SU-DHL-6 (cell line): ENCODE results near the gene RALGDS.
"Not testable (repeated sequence)": the region's sequence is repeated elsewhere in the genome, so short reads cannot be mapped to it uniquely, and the experiment has no call there.

Source experiments
- H2AFZ ChIP-seq: fragments of 200-600 bp; sonication (generic); 2 replicates; pipeline ENCODE4 v1.6.1; 2014; ENCODE audit warnings: low read depth, mild to moderate bottlenecking, moderate library complexity, mixed read lengths, antibody characterized with exemption, low read length; ENCODE audit not compliant: severe bottlenecking
- H3F3A ChIP-seq: fragments of 200-600 bp; shearing (Covaris generic); 2 replicates; pipeline ENCODE4 v1.6.0; 2016; ENCODE audit warnings: antibody characterized with exemption, mild to moderate bottlenecking; ENCODE audit not compliant: insufficient read depth
- H3K27ac ChIP-seq: fragments of 200-600 bp; sonication (generic); 2 replicates; pipeline ENCODE4 v1.5.1; 2016; ENCODE audit warnings: low read depth, mild to moderate bottlenecking, low read length, moderate library complexity, mixed read lengths
- H3K27me3 ChIP-seq: fragments of 200-600 bp; sonication (generic), shearing (Covaris generic); 2 replicates; pipeline ENCODE4 v1.6.0; 2014; ENCODE audit warnings: mild to moderate bottlenecking, low read length
- H3K36me3 ChIP-seq: fragments of 200-600 bp; sonication (generic); 2 replicates; pipeline ENCODE4 v1.6.1; 2014; ENCODE audit warnings: mild to moderate bottlenecking, low read length, mixed read lengths
- H3K4me2 ChIP-seq: fragments of 300-600, 200-600 bp; shearing (Covaris generic), sonication (generic); 2 replicates; pipeline ENCODE4 v1.6.0; 2014; ENCODE audit warnings: low read length, low read depth, mild to moderate bottlenecking; ENCODE audit not compliant: poor library complexity, severe bottlenecking
- H3K4me3 ChIP-seq: fragments of 200-600 bp; sonication (generic); 2 replicates; pipeline ENCODE4 v1.5.1; 2014; ENCODE audit warnings: antibody characterized with exemption, low read length, mild to moderate bottlenecking, mixed read lengths; ENCODE audit not compliant: insufficient read depth, poor library complexity, severe bottlenecking
- H3K79me2 ChIP-seq: fragments of 200-600 bp; sonication (generic); 2 replicates; pipeline ENCODE4 v1.6.1; 2014; ENCODE audit warnings: mild to moderate bottlenecking, low read length, moderate library complexity; ENCODE audit not compliant: insufficient read depth
- H3K9ac ChIP-seq: fragments of 200-600 bp; sonication (generic); 2 replicates; pipeline ENCODE4 v1.7.0; 2014; ENCODE audit warnings: mild to moderate bottlenecking, low read length
- H3K9me2 ChIP-seq: fragments of 200-600 bp; sonication (generic); replicated peaks from 2 replicates; pipeline ENCODE4 v1.6.1; 2014; ENCODE audit warnings: low read length; ENCODE audit not compliant: insufficient read depth
- H3K9me3 ChIP-seq: fragments of 200-600 bp; sonication (generic); 2 replicates; pipeline ENCODE4 v1.6.1; 2014; ENCODE audit warnings: low read length, mixed read lengths; ENCODE audit not compliant: insufficient read depth
- H4K20me1 ChIP-seq: fragments of 200-600 bp; sonication (generic); 2 replicates; pipeline ENCODE4 v1.6.1; 2014; ENCODE audit warnings: low read depth, mild to moderate bottlenecking, antibody characterized with exemption, low read length, moderate library complexity, mixed read lengths
- EZH2phosphoT487 ChIP-seq: fragments of 200-600 bp; sonication (generic), shearing (Covaris generic); conservative IDR thresholded peaks from 2 replicates; pipeline ENCODE4 v1.6.1; 2018; ENCODE audit warnings: mild to moderate bottlenecking, antibody characterized with exemption, low read length, moderate library complexity, mixed read lengths
- TF ChIP-seq, protein P1 (sequence below): fragments of 200-600 bp; sonication (generic); IDR thresholded peaks from one replicate; pipeline ENCODE4 v1.5.1; 2017; ENCODE audit warnings: antibody characterized with exemption, mild to moderate bottlenecking, low read length, moderate library complexity; ENCODE audit not compliant: insufficient read depth, poor library complexity, severe bottlenecking

Gene RALGDS

DNA sequence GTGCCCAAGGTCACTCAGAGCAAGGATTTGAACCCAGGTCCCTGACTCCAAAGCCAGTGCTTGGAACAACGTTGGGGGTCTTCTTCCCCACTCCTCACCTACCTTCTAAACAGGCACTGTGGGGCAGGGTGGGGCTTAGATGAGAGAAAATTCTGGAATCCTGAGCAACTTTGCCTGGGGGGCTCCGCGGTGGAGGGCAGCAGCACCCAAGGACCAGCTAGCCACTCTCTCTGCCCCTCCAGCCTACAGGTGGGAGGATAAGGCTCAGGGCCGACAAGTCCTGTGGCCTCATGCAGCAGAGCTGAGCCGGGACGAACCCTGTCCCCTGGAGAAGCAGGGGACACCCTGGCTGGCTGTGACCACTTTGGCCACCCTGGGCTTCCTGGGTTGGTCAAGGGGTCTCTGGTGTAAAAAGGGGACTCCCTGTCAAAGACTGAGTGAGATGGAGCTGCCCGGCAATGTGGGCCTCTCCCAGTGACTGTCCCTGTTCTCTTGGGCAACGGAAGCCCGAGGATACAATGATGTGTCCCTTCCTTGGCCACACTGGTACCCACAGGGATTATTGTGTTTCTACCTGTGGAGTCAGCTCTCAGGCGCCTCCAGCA, 32.8 kb downstream of the RALGDS start:
- Histone ChIP-seq H3K27ac (no peak overlapping the region), H3K9ac (no peak overlapping the region), H3K79me2 (no peaks in the 10 kb centered on the region)

DNA sequence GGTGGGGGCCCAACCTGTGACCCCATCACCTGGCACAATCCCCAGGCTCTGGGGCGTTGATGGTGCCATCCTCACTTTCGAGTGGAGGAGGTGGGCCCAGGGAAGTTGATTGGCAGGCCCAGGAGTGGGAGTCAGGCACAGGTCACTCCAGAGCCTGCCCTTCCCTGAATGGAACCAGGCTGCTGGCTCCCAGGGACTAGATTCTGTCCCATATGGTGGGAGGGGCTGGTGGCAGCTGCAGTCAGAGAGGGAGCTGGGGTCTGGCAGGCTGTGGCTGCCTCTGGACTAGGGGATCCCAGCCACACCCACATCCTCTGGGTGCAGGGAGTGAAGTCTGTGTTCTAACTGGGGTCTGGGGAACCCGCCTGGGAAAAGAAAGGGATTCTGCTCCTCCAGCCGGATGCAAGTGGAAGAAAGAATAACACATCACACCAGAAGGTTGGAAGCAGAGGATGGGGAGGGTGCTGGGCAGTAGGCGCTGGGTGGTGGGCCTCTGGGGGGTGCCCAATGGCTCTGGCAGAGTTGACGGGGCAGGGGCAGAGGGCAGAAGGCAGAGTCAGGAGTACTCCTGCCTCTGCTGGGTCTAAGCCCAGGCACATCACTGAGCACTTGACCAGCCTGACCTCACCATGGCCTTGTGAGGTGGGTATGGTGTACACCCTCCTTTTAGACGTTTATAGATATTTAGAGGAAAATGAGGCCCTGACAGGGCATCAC, 33.5 kb downstream of the RALGDS start:
- Histone ChIP-seq H3F3A (no peaks in the 10 kb centered on the region), H3K9me3 (no peaks in the 10 kb centered on the region), H3K9ac (no peak overlapping the region), H4K20me1 (no peaks in the 10 kb centered on the region), H3K4me2 (no peak overlapping the region), H3K36me3 (no peaks in the 10 kb centered on the region), H3K27me3 (no peaks in the 10 kb centered on the region), H3K4me3 (no peak overlapping the region), H3K27ac (no peak overlapping the region), H3K9me2 (no peaks in the 10 kb centered on the region), H3K79me2 (no peaks in the 10 kb centered on the region), H2AFZ (no peak overlapping the region)
- TF ChIP-seq EZH2phosphoT487, result no peak
- TF ChIP-seq, protein P1, sequence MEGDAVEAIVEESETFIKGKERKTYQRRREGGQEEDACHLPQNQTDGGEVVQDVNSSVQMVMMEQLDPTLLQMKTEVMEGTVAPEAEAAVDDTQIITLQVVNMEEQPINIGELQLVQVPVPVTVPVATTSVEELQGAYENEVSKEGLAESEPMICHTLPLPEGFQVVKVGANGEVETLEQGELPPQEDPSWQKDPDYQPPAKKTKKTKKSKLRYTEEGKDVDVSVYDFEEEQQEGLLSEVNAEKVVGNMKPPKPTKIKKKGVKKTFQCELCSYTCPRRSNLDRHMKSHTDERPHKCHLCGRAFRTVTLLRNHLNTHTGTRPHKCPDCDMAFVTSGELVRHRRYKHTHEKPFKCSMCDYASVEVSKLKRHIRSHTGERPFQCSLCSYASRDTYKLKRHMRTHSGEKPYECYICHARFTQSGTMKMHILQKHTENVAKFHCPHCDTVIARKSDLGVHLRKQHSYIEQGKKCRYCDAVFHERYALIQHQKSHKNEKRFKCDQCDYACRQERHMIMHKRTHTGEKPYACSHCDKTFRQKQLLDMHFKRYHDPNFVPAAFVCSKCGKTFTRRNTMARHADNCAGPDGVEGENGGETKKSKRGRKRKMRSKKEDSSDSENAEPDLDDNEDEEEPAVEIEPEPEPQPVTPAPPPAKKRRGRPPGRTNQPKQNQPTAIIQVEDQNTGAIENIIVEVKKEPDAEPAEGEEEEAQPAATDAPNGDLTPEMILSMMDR, result no peak

More for the DNA sequence above, 32.8 kb downstream of the RALGDS start:
- TF ChIP-seq, protein P1, result no peak
- TF ChIP-seq EZH2phosphoT487, result no peak
- no peaks in the 10 kb centered on the region for H3K27me3 ChIP-seq
- no peak overlapping the region for H3K4me2 ChIP-seq
- no peak overlapping the region for H3K4me3 ChIP-seq
- H4K20me1 ChIP-seq, result no peaks in the 10 kb centered on the region
- no peaks in the 10 kb centered on the region for H3K36me3 ChIP-seq
- no peak overlapping the region for H2AFZ ChIP-seq
- H3K9me2 ChIP-seq, result no peaks in the 10 kb centered on the region
- H3F3A ChIP-seq, result no peaks in the 10 kb centered on the region
- H3K9me3 ChIP-seq, result no peaks in the 10 kb centered on the region

DNA sequence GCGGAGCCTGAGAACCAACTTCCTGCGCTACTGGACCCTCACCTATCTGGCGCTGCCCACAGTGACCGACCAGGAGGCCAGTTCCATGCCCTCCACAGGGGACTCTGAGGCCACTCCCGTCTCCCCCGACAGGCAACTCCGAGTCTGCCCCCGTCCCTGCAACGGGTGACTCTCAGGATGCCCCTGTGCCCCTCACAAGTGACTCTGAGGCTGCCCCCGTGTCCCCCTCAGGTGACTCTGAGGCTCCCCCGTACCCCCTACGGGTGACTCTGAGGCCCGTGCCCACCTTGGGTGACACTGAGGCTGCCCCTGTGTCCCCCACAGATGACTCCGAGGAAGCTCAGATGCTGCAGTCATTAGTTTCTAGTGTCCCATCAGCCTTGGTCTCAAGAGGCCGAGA, 34.1 kb downstream of the RALGDS start:
- Histone ChIP-seq H3K9me2 (no peaks in the 10 kb centered on the region), H3K4me3 (no peak overlapping the region), H4K20me1 (no peaks in the 10 kb centered on the region), H3F3A (no peaks in the 10 kb centered on the region), H3K9ac (no peak overlapping the region), H3K27ac (no peak overlapping the region), H3K79me2 (no peaks in the 10 kb centered on the region), H3K36me3 (no peaks in the 10 kb centered on the region), H3K4me2 (no peak overlapping the region), H2AFZ (no peak overlapping the region), H3K27me3 (no peaks in the 10 kb centered on the region), H3K9me3 (no peaks in the 10 kb centered on the region)
- no peak for TF ChIP-seq EZH2phosphoT487
- TF ChIP-seq, protein P1, result no peak

DNA sequence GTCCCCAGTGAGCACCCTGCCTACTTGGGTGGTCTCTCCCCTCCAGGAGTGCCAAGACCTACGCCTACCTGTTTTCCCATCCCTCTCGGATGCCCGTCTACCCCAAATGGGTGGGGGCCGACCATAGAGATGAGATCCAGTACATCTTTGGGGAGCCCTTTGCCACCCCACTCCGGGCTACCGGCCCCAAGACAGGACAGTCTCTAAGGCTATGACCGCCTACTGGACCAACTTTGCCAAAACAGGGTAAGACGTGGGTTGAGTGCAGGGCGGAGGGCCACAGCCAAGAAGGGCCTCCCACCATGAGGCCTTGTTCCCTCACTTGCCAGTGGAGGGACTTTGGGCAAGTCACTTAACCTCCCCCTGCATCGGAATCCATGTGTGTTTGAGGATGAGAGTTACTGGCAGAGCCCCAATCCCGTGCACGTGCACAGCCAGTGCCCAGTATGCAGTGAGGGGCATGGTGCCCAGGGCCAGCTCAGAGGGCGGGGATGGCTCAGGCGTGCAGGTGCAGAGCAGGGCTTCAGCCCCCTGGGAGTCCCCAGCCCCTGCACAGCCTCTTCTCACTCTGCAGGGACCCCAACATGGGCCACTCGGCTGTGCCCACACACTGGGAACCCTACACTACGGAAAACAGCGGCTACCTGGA, 34.7 kb downstream of the RALGDS start:
- not testable (repeated sequence) for H3K27me3 ChIP-seq, H3K79me2 ChIP-seq, H3F3A ChIP-seq, H3K27ac ChIP-seq, H3K4me3 ChIP-seq, H2AFZ ChIP-seq, H3K9ac ChIP-seq, H3K9me2 ChIP-seq, H3K4me2 ChIP-seq, H3K9me3 ChIP-seq, H3K36me3 ChIP-seq, H4K20me1 ChIP-seq

DNA sequence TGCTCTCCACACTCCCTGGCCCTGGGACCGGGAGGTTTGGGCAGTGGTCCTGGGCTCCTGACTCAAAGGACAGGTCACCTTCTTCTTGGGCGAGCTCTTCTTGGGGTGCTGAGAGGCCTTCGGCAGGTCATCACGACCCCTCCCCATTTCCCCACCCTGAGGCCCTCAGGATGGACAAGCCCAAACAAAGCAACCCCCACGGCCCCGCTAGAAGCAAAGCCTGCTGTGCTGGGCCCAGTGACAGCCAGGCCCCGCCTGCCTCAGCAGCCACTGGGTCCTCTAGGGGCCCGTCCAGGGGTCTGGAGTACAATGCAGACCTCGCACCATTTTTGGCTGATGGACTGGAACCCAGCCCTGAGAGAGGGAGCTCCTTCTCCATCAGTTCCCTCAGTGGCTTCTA, 37.4 kb downstream of the RALGDS start:
- not testable (repeated sequence) for H3K27me3 ChIP-seq, H3K9me2 ChIP-seq, H3K9me3 ChIP-seq, H3K4me3 ChIP-seq, H4K20me1 ChIP-seq, H3K4me2 ChIP-seq, H3K79me2 ChIP-seq, H2AFZ ChIP-seq, H3K36me3 ChIP-seq, H3K27ac ChIP-seq, H3F3A ChIP-seq, H3K9ac ChIP-seq
